ENCODE data around the gene ESPNL.

ESPNL gene

DNA sequence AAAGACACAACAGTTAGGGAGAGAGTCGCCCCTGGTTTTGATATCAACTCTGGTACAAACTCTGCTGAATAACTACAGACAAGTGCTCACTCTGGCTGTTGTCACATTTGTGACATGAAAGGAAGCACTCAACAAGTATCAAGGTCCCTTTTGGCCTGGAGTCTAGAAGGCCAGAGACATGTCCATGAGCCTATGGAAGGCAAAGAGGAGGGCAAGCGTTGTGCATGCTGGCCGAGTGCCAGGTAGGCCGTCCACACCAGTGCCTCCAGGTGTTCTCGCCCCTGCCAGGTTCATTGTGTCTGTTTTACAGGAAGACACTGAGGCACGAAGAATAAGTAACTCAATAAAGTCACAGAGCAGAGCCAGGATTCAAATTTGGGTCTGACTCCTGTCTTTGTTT lies 82.2 kb downstream of the ESPNL start:
- TF ChIP-seq JUND (IDR thresholded peaks at IDR 0.05; ENCODE audit: low read depth): no peak
- in situ Hi-C loops (cut with HindIII; ENCODE audit: low pct_unique_long_range_greater_than_20kb, low sequenced_read_pairs): no loop called here
- no peak for DNase-seq (ENCODE audit: low read depth in 1 of 2, low spot score in 1 of 2)
